MM.1S (cell line): Measurements from ENCODE around the gene NELL1.

Experiments
- DNase-seq: peaks from one replicate; pipeline ENCODE4 v3.0.0-alpha.2; 2015
- H2AFZ ChIP-seq: fragments of 300-600 bp; sonication (generic); 2 replicates; pipeline ENCODE4 v1.6.0; 2016; ENCODE audit warnings: antibody characterized with exemption, low read length
- H3F3A ChIP-seq: fragments of 300-600 bp; sonication (generic); 2 replicates; pipeline ENCODE4 v1.6.1; 2016; ENCODE audit warnings: mild to moderate bottlenecking, antibody characterized with exemption, low read length, moderate library complexity, mixed read lengths; ENCODE audit not compliant: insufficient read depth
- H3K27ac ChIP-seq: fragments of 300-600 bp; sonication (generic); 2 replicates; pipeline ENCODE4 v1.5.1; 2016; ENCODE audit warnings: mild to moderate bottlenecking, low read length
- H3K27me3 ChIP-seq: fragments of 300-600 bp; sonication (generic); replicated peaks from 2 replicates; pipeline ENCODE4 v1.6.0; 2016; ENCODE audit warnings: low read length; ENCODE audit not compliant: insufficient read depth
- H3K36me3 ChIP-seq: fragments of 300-600 bp; sonication (generic); replicated peaks from 2 replicates; pipeline ENCODE4 v1.6.1; 2016; ENCODE audit warnings: mild to moderate bottlenecking, low read length, mixed read lengths; ENCODE audit not compliant: insufficient read depth
- H3K4me1 ChIP-seq: fragments of 300-600 bp; sonication (generic); 2 replicates; pipeline ENCODE4 v1.6.1; 2016; ENCODE audit warnings: low read length, mixed read lengths
- H3K4me2 ChIP-seq: fragments of 300-600 bp; sonication (generic); 2 replicates; pipeline ENCODE4 v1.6.0; 2016; ENCODE audit warnings: low read depth, low read length
- H3K4me3 ChIP-seq: fragments of 300-600 bp; sonication (generic); 2 replicates; pipeline ENCODE4 v1.5.1; 2016; ENCODE audit warnings: low read length, mixed read lengths
- H3K79me2 ChIP-seq: fragments of 300-600 bp; sonication (generic); 2 replicates; pipeline ENCODE4 v1.6.1; 2016; ENCODE audit warnings: mixed run types, low read length, mixed read lengths
- H3K9ac ChIP-seq: fragments of 300-600 bp; sonication (generic); 2 replicates; pipeline ENCODE4 v1.6.1; 2016; ENCODE audit warnings: low read length, mixed read lengths
- H3K9me2 ChIP-seq: fragments of 300-600 bp; sonication (generic); replicated peaks from 2 replicates; pipeline ENCODE4 v1.6.1; 2016; ENCODE audit warnings: mild to moderate bottlenecking, low read length, mixed read lengths; ENCODE audit not compliant: insufficient read depth
- H3K9me3 ChIP-seq: fragments of 300-600 bp; sonication (generic); replicated peaks from 2 replicates; pipeline ENCODE4 v1.6.1; 2016; ENCODE audit warnings: mild to moderate bottlenecking, low read length, mixed read lengths; ENCODE audit not compliant: insufficient read depth
- H4K20me1 ChIP-seq: fragments of 300-600 bp; sonication (generic); 2 replicates; pipeline ENCODE4 v1.6.1; 2016; ENCODE audit warnings: mild to moderate bottlenecking, low read length, moderate library complexity, mixed read lengths; ENCODE audit not compliant: insufficient read depth
- EZH2 ChIP-seq: fragments of 300-600 bp; sonication (generic); optimal IDR thresholded peaks from 2 replicates; pipeline ENCODE3; 2017; ENCODE audit warnings: low read depth, mild to moderate bottlenecking, antibody characterized with exemption, low read length, mixed read lengths
- EZH2phosphoT487 ChIP-seq: fragments of 300-600 bp; sonication (generic); IDR thresholded peaks from 2 replicates; pipeline ENCODE4 v1.6.1; 2018; ENCODE audit warnings: antibody characterized with exemption, low read length
- TF ChIP-seq, protein P1 (sequence below): fragments of 300-600 bp; sonication (generic); IDR thresholded peaks from 2 replicates; pipeline ENCODE4 v1.5.1; 2016; ENCODE audit warnings: antibody characterized with exemption, low read length, mixed read lengths

Gene NELL1

GRCh38 chr11:20933086-20933485 lies 263.7 kb downstream of the NELL1 start:
- Histone ChIP-seq H3K9me2 (no peaks in the 10 kb centered on the region), H3F3A (no peaks in the 10 kb centered on the region), H3K4me2 (no peak overlapping the region), H2AFZ (no peak overlapping the region), H3K9ac (no peak overlapping the region), H4K20me1 (no peaks in the 10 kb centered on the region), H3K9me3 (no peaks in the 10 kb centered on the region), H3K27ac (no peak overlapping the region), H3K27me3 (no peaks in the 10 kb centered on the region), H3K79me2 (no peaks in the 10 kb centered on the region), H3K4me3 (no peak overlapping the region), H3K4me1 (no peaks in the 10 kb centered on the region), H3K36me3 (no peaks in the 10 kb centered on the region)
- TF ChIP-seq, protein P1, sequence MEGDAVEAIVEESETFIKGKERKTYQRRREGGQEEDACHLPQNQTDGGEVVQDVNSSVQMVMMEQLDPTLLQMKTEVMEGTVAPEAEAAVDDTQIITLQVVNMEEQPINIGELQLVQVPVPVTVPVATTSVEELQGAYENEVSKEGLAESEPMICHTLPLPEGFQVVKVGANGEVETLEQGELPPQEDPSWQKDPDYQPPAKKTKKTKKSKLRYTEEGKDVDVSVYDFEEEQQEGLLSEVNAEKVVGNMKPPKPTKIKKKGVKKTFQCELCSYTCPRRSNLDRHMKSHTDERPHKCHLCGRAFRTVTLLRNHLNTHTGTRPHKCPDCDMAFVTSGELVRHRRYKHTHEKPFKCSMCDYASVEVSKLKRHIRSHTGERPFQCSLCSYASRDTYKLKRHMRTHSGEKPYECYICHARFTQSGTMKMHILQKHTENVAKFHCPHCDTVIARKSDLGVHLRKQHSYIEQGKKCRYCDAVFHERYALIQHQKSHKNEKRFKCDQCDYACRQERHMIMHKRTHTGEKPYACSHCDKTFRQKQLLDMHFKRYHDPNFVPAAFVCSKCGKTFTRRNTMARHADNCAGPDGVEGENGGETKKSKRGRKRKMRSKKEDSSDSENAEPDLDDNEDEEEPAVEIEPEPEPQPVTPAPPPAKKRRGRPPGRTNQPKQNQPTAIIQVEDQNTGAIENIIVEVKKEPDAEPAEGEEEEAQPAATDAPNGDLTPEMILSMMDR, result no peak
- TF ChIP-seq EZH2phosphoT487 (no peak), EZH2 (no peak)
- no peak for DNase-seq

DNA sequence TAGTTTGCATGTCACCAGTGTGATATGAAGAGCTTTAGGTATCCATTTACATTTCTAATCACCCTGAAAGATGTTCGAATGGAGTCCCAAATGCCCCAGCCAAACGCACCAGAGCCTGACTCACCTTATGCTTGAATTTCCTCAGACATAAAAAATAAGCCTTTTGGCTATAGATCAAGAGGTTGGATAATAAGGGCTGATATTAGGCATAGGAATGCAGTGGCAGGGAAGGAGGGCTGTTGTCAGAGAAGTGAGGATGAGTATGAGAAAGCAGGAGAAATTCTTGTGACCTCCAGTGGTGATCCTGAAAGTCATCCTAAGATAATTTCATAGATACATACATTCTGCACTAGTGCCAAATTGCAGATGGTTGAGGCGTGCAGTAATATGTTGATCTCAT lies 264.6 kb downstream of the NELL1 start:
- Histone ChIP-seq H3K4me1 (no peaks in the 10 kb centered on the region), H4K20me1 (no peaks in the 10 kb centered on the region), H3K27me3 (no peaks in the 10 kb centered on the region), H3K36me3 (no peaks in the 10 kb centered on the region), H3K9me2 (no peaks in the 10 kb centered on the region), H3K9ac (no peak overlapping the region), H3K79me2 (no peaks in the 10 kb centered on the region), H3F3A (no peaks in the 10 kb centered on the region), H3K4me2 (no peak overlapping the region), H3K27ac (no peak overlapping the region), H2AFZ (no peak overlapping the region), H3K9me3 (no peaks in the 10 kb centered on the region), H3K4me3 (no peak overlapping the region)
- TF ChIP-seq EZH2phosphoT487 (no peak), EZH2 (no peak)
- TF ChIP-seq, protein P1, result no peak
- no peak for DNase-seq

- Histone ChIP-seq H3K27me3 (no peaks in the 10 kb centered on the region), H3K4me2 (no peak overlapping the region), H3K9me3 (no peaks in the 10 kb centered on the region), H3K27ac (no peak overlapping the region), H3F3A (no peaks in the 10 kb centered on the region), H3K9ac (no peak overlapping the region), H3K4me3 (no peak overlapping the region), H3K79me2 (no peaks in the 10 kb centered on the region), H2AFZ (no peak overlapping the region), H4K20me1 (no peaks in the 10 kb centered on the region), H3K36me3 (no peaks in the 10 kb centered on the region), H3K9me2 (no peaks in the 10 kb centered on the region), H3K4me1 (no peaks in the 10 kb centered on the region)
- DNase-seq, result no peak
- TF ChIP-seq, protein P1, result no peak
- TF ChIP-seq EZH2phosphoT487, result no peak
- TF ChIP-seq EZH2, result no peak
These were observed 265.1 kb downstream of the NELL1 start for GRCh38 chr11:20934516-20934915.
